ENCODE data around the gene MAGEB17. TPM values are rescaled to one million over a fixed set of nuclear protein-coding genes. Genes with fewer than 3 reads are reported as not detected.

MAGEB17 gene
- polyA plus RNA-seq, 1 experiment, result not detected

DNA sequence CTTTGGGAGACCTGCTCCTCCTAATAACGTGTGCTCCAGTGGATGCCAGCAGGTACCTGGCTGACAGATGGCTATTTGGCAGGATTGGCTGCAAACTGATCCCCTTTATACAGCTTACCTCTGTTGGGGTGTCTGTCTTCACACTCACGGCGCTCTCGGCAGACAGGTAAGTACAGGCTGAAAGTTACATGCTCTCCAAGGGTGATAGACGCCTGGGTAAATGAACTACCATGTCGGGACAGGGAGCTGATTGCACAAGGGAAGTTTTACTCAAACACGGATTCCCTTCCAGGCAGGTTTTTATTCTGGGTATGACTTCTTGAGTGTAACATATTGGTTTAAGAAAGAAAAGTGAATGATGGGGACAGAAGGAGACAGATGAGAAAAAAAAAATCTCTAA, 43.1 kb upstream of the MAGEB17 start:
- ChIA-PET POLR2A (no interaction called here), CTCF (interaction anchor here (1.9 kb wide), 1 partner anchor 321 kb away, joined by 5 read pairs; no protein-coding TSS in a partner anchor)
- DNase-seq (ENCODE audit: low read depth), result no peak
- H3K36me3 ChIP-seq (ENCODE audit: control insufficient read depth, insufficient read depth, low read length), result no peaks in the 10 kb centered on the region
- H3K4me3 ChIP-seq (ENCODE audit: low read depth, low read length), result no peak overlapping the region
- TF ChIP-seq, protein P1, sequence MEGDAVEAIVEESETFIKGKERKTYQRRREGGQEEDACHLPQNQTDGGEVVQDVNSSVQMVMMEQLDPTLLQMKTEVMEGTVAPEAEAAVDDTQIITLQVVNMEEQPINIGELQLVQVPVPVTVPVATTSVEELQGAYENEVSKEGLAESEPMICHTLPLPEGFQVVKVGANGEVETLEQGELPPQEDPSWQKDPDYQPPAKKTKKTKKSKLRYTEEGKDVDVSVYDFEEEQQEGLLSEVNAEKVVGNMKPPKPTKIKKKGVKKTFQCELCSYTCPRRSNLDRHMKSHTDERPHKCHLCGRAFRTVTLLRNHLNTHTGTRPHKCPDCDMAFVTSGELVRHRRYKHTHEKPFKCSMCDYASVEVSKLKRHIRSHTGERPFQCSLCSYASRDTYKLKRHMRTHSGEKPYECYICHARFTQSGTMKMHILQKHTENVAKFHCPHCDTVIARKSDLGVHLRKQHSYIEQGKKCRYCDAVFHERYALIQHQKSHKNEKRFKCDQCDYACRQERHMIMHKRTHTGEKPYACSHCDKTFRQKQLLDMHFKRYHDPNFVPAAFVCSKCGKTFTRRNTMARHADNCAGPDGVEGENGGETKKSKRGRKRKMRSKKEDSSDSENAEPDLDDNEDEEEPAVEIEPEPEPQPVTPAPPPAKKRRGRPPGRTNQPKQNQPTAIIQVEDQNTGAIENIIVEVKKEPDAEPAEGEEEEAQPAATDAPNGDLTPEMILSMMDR (IDR thresholded peaks at IDR 0.05; ENCODE audit: insufficient read depth, low read depth, low read length), result no peak
- no peaks in the 10 kb centered on the region for H3K27me3 ChIP-seq (ENCODE audit: control insufficient read depth, insufficient read depth, low read length)

GRCh38 chrX:16125520-16126149, 41.6 kb upstream of the MAGEB17 start:
- ChIA-PET CTCF (interaction anchor here (1.9 kb wide), 1 partner anchor 320 kb away, joined by 5 read pairs; no protein-coding TSS in a partner anchor), POLR2A (no interaction called here)
- Histone ChIP-seq H3K4me3 (ENCODE audit: low read depth, low read length) (no peak overlapping the region), H3K27me3 (ENCODE audit: control insufficient read depth, insufficient read depth, low read length) (no peaks in the 10 kb centered on the region), H3K36me3 (ENCODE audit: control insufficient read depth, insufficient read depth, low read length) (no peaks in the 10 kb centered on the region)
- TF ChIP-seq, protein P1 (IDR thresholded peaks at IDR 0.05; ENCODE audit: insufficient read depth, low read depth, low read length), result no peak
- no peak for DNase-seq (ENCODE audit: low read depth)

DNA sequence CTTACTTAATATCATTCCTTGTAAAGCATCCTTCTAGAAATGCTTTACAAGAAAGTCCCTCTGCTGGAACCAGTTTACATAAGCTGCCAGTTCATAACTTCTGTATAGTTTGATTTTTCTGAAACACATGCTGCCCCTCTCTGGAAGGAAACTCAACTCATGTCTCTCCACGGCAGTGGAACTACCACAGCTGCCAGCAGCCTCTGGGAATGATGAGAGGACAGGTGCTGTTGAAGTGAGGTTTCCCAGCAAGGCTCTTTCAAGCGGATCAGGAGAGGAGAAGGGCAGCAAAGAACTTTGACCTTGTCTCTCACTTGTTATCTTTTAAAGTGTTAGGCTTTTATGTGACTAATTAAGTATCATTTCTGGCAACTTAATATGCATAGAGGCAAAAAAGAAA, 36.6 kb upstream of the MAGEB17 start:
- Histone ChIP-seq H3K27me3 (ENCODE audit: control insufficient read depth, insufficient read depth, low read length) (no peaks in the 10 kb centered on the region), H3K36me3 (ENCODE audit: control insufficient read depth, insufficient read depth, low read length) (no peaks in the 10 kb centered on the region), H3K4me3 (ENCODE audit: low read depth, low read length) (no peak overlapping the region)
- DNase-seq (ENCODE audit: low read depth), result no peak
- CTCF ChIA-PET, result interaction anchor here (0.6 to 1.1 kb wide), 2 partner anchors 290 to 302 kb away, joined by 3 read pairs; no protein-coding TSS in a partner anchor
- TF ChIP-seq, protein P1 (IDR thresholded peaks at IDR 0.05; ENCODE audit: insufficient read depth, low read depth, low read length), result no peak
- POLR2A ChIA-PET, result no interaction called here

DNA sequence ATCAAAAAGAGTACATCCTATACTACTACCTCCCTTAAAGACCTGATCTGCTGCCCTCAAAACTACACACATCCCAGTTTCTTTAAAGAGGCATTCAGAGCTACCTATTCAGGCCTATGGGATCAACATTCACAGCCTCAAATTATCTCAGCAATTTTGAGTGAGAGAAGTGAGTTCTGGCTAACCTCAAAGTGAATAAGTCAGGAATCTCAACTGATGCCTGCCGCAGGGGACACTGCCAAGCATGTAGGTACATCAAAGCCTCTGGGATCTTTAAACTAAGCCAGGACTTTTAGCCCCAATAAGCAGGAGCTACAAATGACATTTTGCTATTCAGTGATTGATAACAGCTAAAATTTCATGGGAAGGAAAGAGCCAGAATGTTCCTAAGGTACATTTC, 32.3 kb upstream of the MAGEB17 start:
- POLR2A ChIA-PET, result no interaction called here
- no peaks in the 10 kb centered on the region for H3K27me3 ChIP-seq (ENCODE audit: control insufficient read depth, insufficient read depth, low read length)
- no peak overlapping the region for H3K4me3 ChIP-seq (ENCODE audit: low read depth, low read length)
- DNase-seq (ENCODE audit: low read depth), result no peak
- TF ChIP-seq, protein P1 (IDR thresholded peaks at IDR 0.05; ENCODE audit: insufficient read depth, low read depth, low read length), result no peak
- H3K36me3 ChIP-seq (ENCODE audit: control insufficient read depth, insufficient read depth, low read length), result no peaks in the 10 kb centered on the region
- CTCF ChIA-PET, result interaction anchor here (1.4 to 1.5 kb wide), 2 partner anchors 9 to 12 kb away, joined by 4 read pairs; partner anchors contain the start of gene GRPR

- POLR2A ChIA-PET, result no interaction called here
- H3K27me3 ChIP-seq (ENCODE audit: control insufficient read depth, insufficient read depth, low read length), result no peaks in the 10 kb centered on the region
- no peaks in the 10 kb centered on the region for H3K36me3 ChIP-seq (ENCODE audit: control insufficient read depth, insufficient read depth, low read length)
- no peak overlapping the region for H3K4me3 ChIP-seq (ENCODE audit: low read depth, low read length)
- TF ChIP-seq, protein P1 (IDR thresholded peaks at IDR 0.05; ENCODE audit: insufficient read depth, low read depth, low read length), result no peak
- CTCF ChIA-PET, result interaction anchor here (1.0 to 1.5 kb wide), 2 partner anchors 8 to 9 kb away, joined by 4 read pairs; no protein-coding TSS in a partner anchor
- DNase-seq (ENCODE audit: low read depth), result no peak
Observed at GRCh38 chrX:16136080-16136479, 31.2 kb upstream of the MAGEB17 start.
